Endothelial cell of hepatic sinusoid (primary cell): ENCODE measurements around the gene HS3ST3A1.

Experiments
- in situ Hi-C: cut with HindIII; loops from 2 replicates; pipeline ENCODE4 v1.10.0; 2017; ENCODE audit warnings: low sequenced_read_pairs

The HS3ST3A1 gene

DNA sequence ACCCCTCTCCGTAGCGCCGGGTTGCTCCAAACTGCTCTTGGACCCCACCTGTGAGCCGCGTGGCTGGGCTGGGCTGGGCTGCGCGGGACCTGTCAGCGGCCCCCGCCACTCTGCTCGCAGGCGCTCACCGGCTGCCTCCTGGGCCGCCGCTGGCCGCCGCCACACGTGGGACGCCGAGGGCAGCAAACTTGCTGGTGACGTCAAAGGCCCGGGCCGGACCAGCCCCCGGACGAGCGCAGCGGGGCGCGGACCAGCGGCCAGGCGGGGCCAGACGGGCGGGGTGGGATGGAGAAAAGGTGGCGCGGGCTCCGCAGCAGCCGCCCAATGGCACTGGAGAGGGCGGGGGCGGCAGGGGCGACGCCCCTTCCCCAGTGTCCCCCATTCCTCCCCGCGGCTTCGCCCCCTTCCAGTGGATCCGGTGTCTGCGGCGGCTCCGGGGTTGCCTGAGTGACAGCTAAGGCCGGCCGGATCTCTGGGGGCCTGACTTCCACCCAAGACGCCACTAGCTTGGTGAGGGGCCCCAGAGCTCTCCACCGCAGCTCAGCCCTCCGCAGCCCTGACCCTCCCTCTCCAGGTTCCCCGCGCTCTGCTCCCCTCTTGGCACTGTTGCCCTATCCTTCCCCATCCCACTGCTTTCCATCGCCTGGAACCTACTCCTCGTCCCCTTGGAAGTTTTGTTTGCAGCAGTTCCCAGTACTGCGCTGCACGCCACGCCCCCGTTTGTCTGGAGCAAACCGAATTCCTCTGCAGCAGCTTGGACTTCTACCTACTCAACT is at the start of gene HS3ST3A1:
HS3ST3A1 (minus strand) TSS at position 154 of the 776 bp plus-strand sequence. CDS start 800 bp downstream, outside the sequence.
- in situ Hi-C loops = no loop called here

GRCh38 chr17:13650096-13650675 is 48.5 kb upstream of the HS3ST3A1 start:
- in situ Hi-C loops = no loop called here

DNA sequence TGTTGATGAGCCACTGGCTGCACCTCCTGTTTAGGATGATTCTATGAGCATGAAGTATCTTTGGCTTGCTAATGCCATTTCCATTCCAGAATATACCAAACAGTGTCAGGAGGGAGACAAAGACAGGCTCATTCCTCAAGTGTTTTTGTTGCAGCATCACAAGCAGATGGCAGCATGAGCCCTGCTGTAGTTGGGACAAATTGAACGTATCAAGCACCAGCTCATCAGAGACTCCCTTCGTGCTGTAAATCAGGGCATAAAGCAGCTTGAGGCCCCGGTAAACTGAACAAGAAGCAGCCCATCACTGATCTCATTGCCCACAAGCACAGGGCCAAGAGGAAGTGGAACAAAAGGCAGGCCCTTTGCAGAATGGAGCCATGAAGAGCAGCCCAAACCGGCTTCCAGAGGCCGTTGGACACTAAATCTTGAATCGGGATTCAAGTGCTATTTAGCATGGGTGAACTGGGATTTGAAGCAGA is 45.9 kb upstream of the HS3ST3A1 start:
- in situ Hi-C loops = loop anchor here (5.0 kb wide), 1 partner anchor 35 kb away; no protein-coding TSS in a partner anchor

GRCh38 chr17:13646969-13647542 is 45.3 kb upstream of the HS3ST3A1 start:
- in situ Hi-C loops = loop anchor here (5.0 kb wide), 1 partner anchor 35 kb away; no protein-coding TSS in a partner anchor

GRCh38 chr17:13646411-13646810 is 44.7 kb upstream of the HS3ST3A1 start:
- in situ Hi-C loops = loop anchor here (5.0 kb wide), 1 partner anchor 34 kb away; no protein-coding TSS in a partner anchor

DNA sequence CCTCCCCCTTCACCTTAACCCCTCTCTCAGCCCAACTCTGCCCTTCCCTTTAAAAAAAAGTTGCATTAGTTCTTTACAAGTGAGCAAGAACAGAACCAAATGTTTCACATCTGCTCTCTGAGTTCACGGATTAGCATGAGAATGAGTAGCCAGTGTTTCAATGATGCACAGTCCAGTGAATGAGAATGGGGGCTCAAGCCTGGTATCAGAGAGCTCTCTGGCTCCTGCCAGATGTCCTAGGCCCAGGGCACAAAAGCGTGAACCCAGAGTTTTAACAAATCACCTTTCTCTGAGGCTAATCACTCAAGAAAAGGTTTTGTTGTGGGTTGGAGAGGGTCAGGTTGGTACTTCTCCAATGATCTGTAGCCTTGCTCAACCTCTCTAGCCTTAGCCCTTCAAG is 41.5 kb upstream of the HS3ST3A1 start:
- in situ Hi-C loops = no loop called here

GRCh38 chr17:13642188-13642587 is 40.5 kb upstream of the HS3ST3A1 start:
- in situ Hi-C loops = no loop called here

GRCh38 chr17:13640551-13640950 is 38.8 kb upstream of the HS3ST3A1 start:
- in situ Hi-C loops = no loop called here

DNA sequence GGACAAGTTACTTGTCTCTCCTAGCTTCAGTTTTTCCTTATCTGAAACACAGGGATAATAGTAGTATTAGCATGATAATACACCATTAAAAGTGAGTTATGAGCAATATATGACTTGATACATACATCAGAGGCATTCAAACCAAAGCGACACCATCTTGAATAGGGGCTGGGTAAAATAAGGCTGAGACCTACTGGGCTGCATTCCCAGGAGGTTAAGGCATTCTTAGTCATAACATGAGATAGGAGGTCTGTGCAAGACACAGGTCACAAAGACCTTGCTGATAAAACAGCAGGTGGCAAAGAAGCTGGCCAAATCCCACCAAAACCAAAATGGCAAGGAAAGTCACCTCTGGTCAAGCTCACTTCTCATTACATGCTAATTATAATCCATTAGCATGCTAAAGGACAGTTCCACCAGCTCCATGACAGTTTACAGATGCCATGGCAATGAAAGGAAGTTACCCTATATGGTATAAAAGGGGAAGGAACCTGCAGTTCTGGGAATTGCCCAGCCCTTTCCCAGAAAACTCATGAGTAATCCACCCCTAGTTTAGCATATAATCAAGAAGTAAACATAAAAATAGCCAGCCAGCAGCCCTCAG is 37.2 kb upstream of the HS3ST3A1 start:
- in situ Hi-C loops = no loop called here

DNA sequence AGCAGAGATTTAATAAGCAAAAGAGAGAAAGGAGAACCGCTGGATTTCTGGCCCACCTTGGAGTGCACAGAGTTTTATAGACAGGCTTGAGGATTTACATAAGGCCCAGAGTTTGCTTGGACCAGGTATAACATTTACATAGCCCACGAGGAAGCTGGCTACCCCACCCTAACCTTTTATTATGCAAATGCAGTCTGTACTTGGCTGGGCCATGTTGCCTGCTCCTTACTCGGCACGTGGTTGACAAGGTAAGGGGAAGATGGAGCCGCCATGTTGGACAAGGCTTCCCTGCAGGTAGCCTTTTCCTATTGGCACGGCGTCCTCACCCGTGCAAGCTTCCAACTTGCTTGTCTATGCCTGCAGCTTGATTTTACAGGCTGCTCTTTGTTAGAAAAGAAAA is 35.2 kb upstream of the HS3ST3A1 start:
- in situ Hi-C loops = no loop called here

- in situ Hi-C loops = no loop called here
Measured at GRCh38 chr17:13635951-13636350, 34.2 kb upstream of the HS3ST3A1 start.

GRCh38 chr17:13634021-13634420 is 32.3 kb upstream of the HS3ST3A1 start:
- in situ Hi-C loops = no loop called here

DNA sequence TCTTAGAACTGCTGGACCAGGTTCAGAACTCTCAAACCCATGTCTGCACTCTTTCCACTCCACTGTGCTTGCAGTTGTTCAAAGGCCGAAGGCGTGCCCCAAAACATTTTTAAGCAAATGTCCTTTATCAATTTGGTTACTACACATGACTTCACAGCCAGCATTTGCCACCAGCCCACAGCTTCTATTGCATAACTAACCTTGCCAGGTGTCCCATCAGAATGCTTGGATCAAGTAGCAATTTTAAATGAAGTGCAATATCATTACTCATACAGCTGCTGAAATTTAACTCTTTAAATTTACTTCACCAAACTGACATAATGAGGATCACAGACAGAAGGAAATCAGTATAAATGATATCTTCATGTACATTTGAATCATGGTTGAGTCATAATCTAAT is 29.8 kb upstream of the HS3ST3A1 start:
- in situ Hi-C loops = no loop called here

- in situ Hi-C loops = no loop called here
Measured at GRCh38 chr17:13626703-13627102, 25.0 kb upstream of the HS3ST3A1 start.

GRCh38 chr17:13619462-13619861 is 17.7 kb upstream of the HS3ST3A1 start:
- in situ Hi-C loops = no loop called here

DNA sequence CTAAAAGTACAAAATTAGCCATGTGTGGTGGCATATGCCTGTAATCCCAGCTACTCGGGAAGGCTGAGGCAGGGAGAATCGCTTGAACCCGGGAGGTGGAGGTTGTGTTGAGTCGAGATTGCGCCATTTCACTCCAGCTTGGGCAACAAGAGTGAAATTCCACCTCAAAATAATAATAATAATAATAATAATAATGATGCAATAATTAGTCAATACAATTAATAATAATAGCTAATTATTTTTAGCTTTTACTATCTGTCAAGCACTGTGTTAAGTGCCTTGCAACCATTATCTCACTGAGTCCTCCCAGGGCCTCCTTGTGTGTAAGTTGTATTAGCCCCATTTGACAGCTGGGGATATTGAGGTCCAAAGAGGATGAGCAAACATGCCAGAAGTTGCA is 14.3 kb upstream of the HS3ST3A1 start:
- in situ Hi-C loops = no loop called here

GRCh38 chr17:13609941-13610340 is 8.2 kb upstream of the HS3ST3A1 start:
- in situ Hi-C loops = loop anchor here (5.0 kb wide), 1 partner anchor 37 kb away; no protein-coding TSS in a partner anchor

DNA sequence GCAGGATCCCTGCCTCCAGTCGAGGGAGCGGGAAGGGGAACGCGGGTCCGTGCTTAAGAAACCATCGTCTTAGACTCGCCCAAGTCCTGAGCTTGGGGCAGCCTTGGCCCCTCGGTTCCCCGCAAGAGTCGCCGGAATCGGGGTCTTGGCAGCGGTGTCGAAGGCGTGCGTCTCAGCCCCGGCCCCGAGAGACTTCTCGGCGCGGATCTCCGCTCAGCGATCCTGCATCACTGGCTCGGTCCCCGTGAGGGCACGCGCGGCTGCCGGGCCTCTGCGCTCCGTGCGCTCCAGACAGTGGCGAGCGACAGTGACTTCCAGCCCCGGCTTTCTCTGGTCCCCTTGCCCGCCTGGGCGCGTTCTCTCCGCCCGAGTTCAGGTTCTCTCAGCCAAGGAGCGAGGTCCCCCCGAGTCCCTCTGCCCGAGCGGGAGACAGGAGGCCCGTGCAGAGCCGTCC is 380 bp downstream of the HS3ST3A1 start:
- in situ Hi-C loops = no loop called here

GRCh38 chr17:13600475-13601321 is 1.0 kb downstream of the HS3ST3A1 start:
- in situ Hi-C loops = no loop called here

GRCh38 chr17:13599864-13600263 is 1.9 kb downstream of the HS3ST3A1 start:
- in situ Hi-C loops = loop anchor here (25.0 kb wide), 1 partner anchor 712 kb away; the partner anchor contains the start of gene HS3ST3B1
